Ovary (tissue), 3 donors: ENCODE results near the gene ARHGAP28.

Experiments
- POLR2A ChIP-seq: fragments of 450-650 bp; IDR thresholded peaks from one replicate; pipeline ENCODE4 v1.6.1; 2017; ENCODE audit warnings: antibody characterized with exemption, mild to moderate bottlenecking, moderate library complexity
- TF ChIP-seq, protein P1 (sequence below), 3 donors: fragments of 450-650 bp in 2 of 3; fragments of 200-600 bp in 1 of 3; IDR thresholded peaks; one replicate each; pipeline versions ENCODE4 v1.5.1 to v1.8.0; 2016 to 2022; ENCODE audit warnings: antibody characterized with exemption in 3 of 3, mild to moderate bottlenecking in 1 of 3
- donor health status: DM: no; HTN: no; CAD: no.

DNA sequence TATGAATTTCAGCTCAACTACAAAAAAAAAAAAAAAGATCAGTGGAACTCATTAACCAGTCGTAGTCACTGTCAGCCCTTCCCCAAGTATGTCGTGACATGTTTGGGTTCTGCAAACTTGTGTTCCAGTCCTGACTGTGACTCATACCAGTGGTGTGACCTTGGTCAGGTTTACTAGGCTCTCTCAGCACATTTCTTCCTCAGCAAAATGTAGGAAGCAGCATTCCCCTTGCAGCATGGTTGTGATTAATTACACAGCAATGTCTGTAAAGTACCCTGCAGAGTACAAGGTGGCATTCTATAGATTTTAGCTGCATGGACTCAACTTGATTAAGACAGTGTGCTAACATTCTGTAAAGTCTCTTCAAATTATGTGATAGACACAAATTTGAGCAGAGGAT is 231.1 kb downstream of the ARHGAP28 start:
- no peak for TF ChIP-seq POLR2A
- TF ChIP-seq, protein P1, sequence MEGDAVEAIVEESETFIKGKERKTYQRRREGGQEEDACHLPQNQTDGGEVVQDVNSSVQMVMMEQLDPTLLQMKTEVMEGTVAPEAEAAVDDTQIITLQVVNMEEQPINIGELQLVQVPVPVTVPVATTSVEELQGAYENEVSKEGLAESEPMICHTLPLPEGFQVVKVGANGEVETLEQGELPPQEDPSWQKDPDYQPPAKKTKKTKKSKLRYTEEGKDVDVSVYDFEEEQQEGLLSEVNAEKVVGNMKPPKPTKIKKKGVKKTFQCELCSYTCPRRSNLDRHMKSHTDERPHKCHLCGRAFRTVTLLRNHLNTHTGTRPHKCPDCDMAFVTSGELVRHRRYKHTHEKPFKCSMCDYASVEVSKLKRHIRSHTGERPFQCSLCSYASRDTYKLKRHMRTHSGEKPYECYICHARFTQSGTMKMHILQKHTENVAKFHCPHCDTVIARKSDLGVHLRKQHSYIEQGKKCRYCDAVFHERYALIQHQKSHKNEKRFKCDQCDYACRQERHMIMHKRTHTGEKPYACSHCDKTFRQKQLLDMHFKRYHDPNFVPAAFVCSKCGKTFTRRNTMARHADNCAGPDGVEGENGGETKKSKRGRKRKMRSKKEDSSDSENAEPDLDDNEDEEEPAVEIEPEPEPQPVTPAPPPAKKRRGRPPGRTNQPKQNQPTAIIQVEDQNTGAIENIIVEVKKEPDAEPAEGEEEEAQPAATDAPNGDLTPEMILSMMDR (IDR thresholded peaks at IDR 0.05) = no peak
